ENCODE data around the gene FZR1.

The FZR1 gene

DNA sequence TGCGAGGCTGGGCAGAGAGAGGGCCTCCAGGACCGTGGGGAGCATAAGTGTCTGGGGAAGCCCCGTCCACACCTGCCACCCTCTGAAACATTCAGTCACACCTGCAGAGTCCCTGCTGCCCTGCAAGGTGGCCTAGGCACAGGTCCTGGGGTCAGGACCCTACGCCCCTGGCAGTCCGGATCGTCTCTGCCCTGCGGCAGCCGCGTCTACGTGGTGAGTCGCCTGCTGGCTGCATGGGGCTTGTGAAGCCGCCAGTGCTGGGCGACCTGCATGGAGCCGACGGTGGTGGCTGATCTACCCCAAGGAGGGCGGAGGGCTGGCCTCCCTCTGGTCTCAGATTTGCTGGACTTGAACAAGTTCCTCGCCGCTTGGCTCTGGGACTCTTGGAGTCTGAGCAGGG, 13.0 kb downstream of the FZR1 start:
- no peak overlapping the region for H3K27ac ChIP-seq (ENCODE audit: low read depth, low read length)
- H3K4me2 ChIP-seq (ENCODE audit: low read depth, low read length, poor library complexity, severe bottlenecking), result no peak overlapping the region
- TF ChIP-seq CTCF (IDR thresholded peaks at IDR 0.05; ENCODE audit: insufficient read depth, low read length, poor library complexity, severe bottlenecking), result no peak
- TF ChIP-seq EZH2phosphoT487 (conservative IDR thresholded peaks at IDR 0.05; ENCODE audit: low read length), result no peak
- H3K27me3 ChIP-seq (ENCODE audit: low read length), result no peaks in the 10 kb centered on the region
- no peaks in the 10 kb centered on the region for H3K9me3 ChIP-seq (ENCODE audit: insufficient read depth, low read length)
- H3F3A ChIP-seq (ENCODE audit: insufficient read depth), result no peaks in the 10 kb centered on the region
- H4K20me1 ChIP-seq (ENCODE audit: low read depth, low read length), result 0 out of 2 replicates have a peak, but pooled peaks cover 5% of the 10 kb centered on the region
- H3K9me2 ChIP-seq (replicated peaks; ENCODE audit: insufficient read depth, low read length), result no peaks in the 10 kb centered on the region
- no peak overlapping the region for H3K9ac ChIP-seq (ENCODE audit: low read length)
- peaks cover 62% of the 10 kb centered on the region for H3K79me2 ChIP-seq (ENCODE audit: insufficient read depth, low read length)
- no peaks in the 10 kb centered on the region for H3K36me3 ChIP-seq (ENCODE audit: low read length)
- no peak overlapping the region for H3K4me3 ChIP-seq (ENCODE audit: insufficient read depth, low read length, poor library complexity, severe bottlenecking)
- H2AFZ ChIP-seq (ENCODE audit: low read depth, low read length, severe bottlenecking), result no peak overlapping the region

DNA sequence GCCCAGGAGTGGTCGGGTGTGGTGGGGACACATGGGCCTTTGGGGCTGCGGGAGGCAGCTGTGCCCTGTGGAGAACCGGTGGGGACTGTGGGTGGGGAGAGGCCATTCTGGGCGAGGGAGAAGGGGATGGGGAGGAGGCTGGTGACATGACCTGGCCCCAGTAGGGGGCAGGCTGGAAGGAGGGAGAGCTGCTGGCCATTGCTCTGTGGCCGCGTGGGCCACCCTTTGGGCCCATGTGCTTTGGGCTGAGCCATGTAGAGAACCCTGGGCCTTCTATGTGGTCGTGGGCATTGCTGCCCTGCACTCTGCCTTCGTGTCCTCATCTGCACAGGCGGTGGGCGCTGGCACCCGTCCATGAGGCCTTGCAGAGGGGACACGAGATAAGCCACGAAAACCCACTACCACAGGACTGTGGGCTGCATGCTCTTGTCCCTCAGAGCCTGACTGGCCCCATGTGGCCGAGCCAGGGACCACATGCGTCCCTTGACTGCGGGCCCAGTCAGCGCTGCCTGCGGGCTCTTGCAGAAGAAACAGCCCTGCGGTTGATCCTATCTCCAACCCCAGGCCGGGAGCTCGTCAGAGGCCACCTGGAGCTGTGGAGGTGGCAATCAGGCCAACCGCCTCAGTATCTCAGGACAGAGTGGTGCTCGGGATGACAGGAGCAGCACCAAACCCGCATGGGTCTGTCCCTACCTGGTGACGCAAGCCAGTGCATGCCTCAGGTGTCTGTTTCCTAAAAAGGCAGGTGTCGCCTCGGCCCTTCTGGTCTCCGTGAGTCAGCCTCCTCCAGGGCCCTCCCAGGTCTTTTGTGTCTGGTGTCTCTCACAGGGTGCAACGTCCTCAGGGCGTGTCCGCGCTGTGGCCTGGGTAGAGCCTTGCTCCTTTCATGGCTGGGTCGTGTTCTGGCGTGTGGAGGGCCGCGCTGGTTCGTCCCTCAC, 14.3 kb downstream of the FZR1 start:
- Histone ChIP-seq H3K4me3 (ENCODE audit: insufficient read depth, low read length, poor library complexity, severe bottlenecking) (no peak overlapping the region), H4K20me1 (ENCODE audit: low read depth, low read length) (0 out of 2 replicates have a peak, but pooled peaks cover 5% of the 10 kb centered on the region), H3K9me2 (replicated peaks; ENCODE audit: insufficient read depth, low read length) (no peaks in the 10 kb centered on the region), H2AFZ (ENCODE audit: low read depth, low read length, severe bottlenecking) (no peak overlapping the region), H3K27me3 (ENCODE audit: low read length) (no peaks in the 10 kb centered on the region), H3K9ac (ENCODE audit: low read length) (no peak overlapping the region), H3K4me2 (ENCODE audit: low read depth, low read length, poor library complexity, severe bottlenecking) (no peak overlapping the region), H3F3A (ENCODE audit: insufficient read depth) (no peaks in the 10 kb centered on the region), H3K9me3 (ENCODE audit: insufficient read depth, low read length) (no peaks in the 10 kb centered on the region), H3K79me2 (ENCODE audit: insufficient read depth, low read length) (peaks cover 59% of the 10 kb centered on the region), H3K36me3 (ENCODE audit: low read length) (no peaks in the 10 kb centered on the region), H3K27ac (ENCODE audit: low read depth, low read length) (no peak overlapping the region)
- TF ChIP-seq EZH2phosphoT487 (conservative IDR thresholded peaks at IDR 0.05; ENCODE audit: low read length) (no peak), CTCF (IDR thresholded peaks at IDR 0.05; ENCODE audit: insufficient read depth, low read length, poor library complexity, severe bottlenecking) (no peak)

DNA sequence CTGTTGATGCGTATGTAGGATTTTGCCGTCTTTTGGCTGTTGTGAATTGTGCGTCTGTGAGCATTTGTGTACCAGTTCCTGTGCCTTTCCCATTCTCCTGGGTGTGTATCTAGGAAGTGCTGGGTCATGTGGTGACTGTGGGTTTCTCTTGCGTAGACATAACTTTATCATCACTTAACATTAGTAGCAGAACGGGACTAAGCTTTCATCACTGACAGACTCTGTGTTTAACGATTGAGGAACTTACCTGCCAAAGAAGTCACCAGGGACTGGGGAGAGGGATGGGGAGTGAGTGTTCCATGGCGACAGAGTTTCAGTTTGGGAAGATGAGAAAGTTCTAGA, 15.0 kb downstream of the FZR1 start:
- H3K4me2 ChIP-seq (ENCODE audit: low read depth, low read length, poor library complexity, severe bottlenecking), result no peak overlapping the region
- no peak overlapping the region for H3K9ac ChIP-seq (ENCODE audit: low read length)
- H4K20me1 ChIP-seq (ENCODE audit: low read depth, low read length), result 0 out of 2 replicates have a peak, but pooled peaks cover 5% of the 10 kb centered on the region
- H3K9me3 ChIP-seq (ENCODE audit: insufficient read depth, low read length), result no peaks in the 10 kb centered on the region
- H3K4me3 ChIP-seq (ENCODE audit: insufficient read depth, low read length, poor library complexity, severe bottlenecking), result no peak overlapping the region
- no peaks in the 10 kb centered on the region for H3K27me3 ChIP-seq (ENCODE audit: low read length)
- H3F3A ChIP-seq (ENCODE audit: insufficient read depth), result no peaks in the 10 kb centered on the region
- H3K36me3 ChIP-seq (ENCODE audit: low read length), result no peaks in the 10 kb centered on the region
- H3K27ac ChIP-seq (ENCODE audit: low read depth, low read length), result no peak overlapping the region
- H3K79me2 ChIP-seq (ENCODE audit: insufficient read depth, low read length), result peaks cover 52% of the 10 kb centered on the region
- H2AFZ ChIP-seq (ENCODE audit: low read depth, low read length, severe bottlenecking), result no peak overlapping the region
- TF ChIP-seq CTCF (IDR thresholded peaks at IDR 0.05; ENCODE audit: insufficient read depth, low read length, poor library complexity, severe bottlenecking), result no peak
- TF ChIP-seq EZH2phosphoT487 (conservative IDR thresholded peaks at IDR 0.05; ENCODE audit: low read length), result no peak
- no peaks in the 10 kb centered on the region for H3K9me2 ChIP-seq (replicated peaks; ENCODE audit: insufficient read depth, low read length)
